Peyer's patch (tissue), 4 donors: ENCODE data around the gene TTC21A. TPM values are rescaled to one million over a fixed set of nuclear protein-coding genes. Genes with fewer than 3 reads are reported as not detected.
A peak's percentile ranks its signal among the peaks of the same experiment; 100 is the strongest.
"Not testable (repeated sequence)": the region's sequence is repeated elsewhere in the genome, so short reads cannot be mapped to it uniquely, and the experiment has no call there.

ENCODE experiments used
- DNase-seq, 3 donors: peaks; one replicate each; pipeline ENCODE4 v3.0.0-alpha.2; 2017 to 2019
- H3K27ac ChIP-seq, 4 donors: fragments of 200-600 bp; sonication (generic); one replicate each; pipeline ENCODE4 v1.5.1; 2016 to 2019
- H3K27me3 ChIP-seq, 2 donors: fragments of 200-600 bp; sonication (generic); one replicate each; pipeline ENCODE4 v1.5.1; 2019
- H3K36me3 ChIP-seq, 3 donors: fragments of 200-600 bp; sonication (generic); one replicate each; pipeline ENCODE4 v1.5.1; 2016 to 2019
- H3K4me1 ChIP-seq, 4 donors: fragments of 200-600 bp; sonication (generic); one replicate each; pipeline ENCODE4 v1.5.1; 2016 to 2019
- H3K4me3 ChIP-seq, 4 donors: fragments of 200-600 bp; sonication (generic); 1 replicate in 3 of 4; 2 replicates in 1 of 4; pipeline ENCODE4 v1.5.1; 2016 to 2019; ENCODE audit warnings: mild to moderate bottlenecking in 1 of 4
- H3K9me3 ChIP-seq, 4 donors: fragments of 200-600 bp; sonication (generic); one replicate each; pipeline ENCODE4 v1.5.1; 2016 to 2019; ENCODE audit warnings: mild to moderate bottlenecking in 1 of 4
- CTCF ChIP-seq, 6 experiments: fragments of 450-650 bp in 4 of 6; fragments of 200-600 bp in 2 of 6; sonication (generic) in 1 of 6; IDR thresholded peaks; one replicate each; pipeline ENCODE4 v1.5.1; 2017 to 2019; ENCODE audit warnings: antibody characterized with exemption in 6 of 6, mild to moderate bottlenecking in 3 of 6, moderate library complexity in 1 of 6
- POLR2A ChIP-seq, 2 donors: fragments of 450-650 bp; IDR thresholded peaks; one replicate each; pipeline ENCODE4 v1.5.1; 2017; ENCODE audit warnings: antibody characterized with exemption in 2 of 2, mild to moderate bottlenecking in 2 of 2, moderate library complexity in 2 of 2
- total RNA-seq, 4 donors: library from RNA; depleted of rRNA; stranded (reverse); fragments of >200 nt; gene quantifications; one replicate each; pipeline ENCODE4 v1.1.0, GENCODE V29; 2016

Gene TTC21A, protein sequence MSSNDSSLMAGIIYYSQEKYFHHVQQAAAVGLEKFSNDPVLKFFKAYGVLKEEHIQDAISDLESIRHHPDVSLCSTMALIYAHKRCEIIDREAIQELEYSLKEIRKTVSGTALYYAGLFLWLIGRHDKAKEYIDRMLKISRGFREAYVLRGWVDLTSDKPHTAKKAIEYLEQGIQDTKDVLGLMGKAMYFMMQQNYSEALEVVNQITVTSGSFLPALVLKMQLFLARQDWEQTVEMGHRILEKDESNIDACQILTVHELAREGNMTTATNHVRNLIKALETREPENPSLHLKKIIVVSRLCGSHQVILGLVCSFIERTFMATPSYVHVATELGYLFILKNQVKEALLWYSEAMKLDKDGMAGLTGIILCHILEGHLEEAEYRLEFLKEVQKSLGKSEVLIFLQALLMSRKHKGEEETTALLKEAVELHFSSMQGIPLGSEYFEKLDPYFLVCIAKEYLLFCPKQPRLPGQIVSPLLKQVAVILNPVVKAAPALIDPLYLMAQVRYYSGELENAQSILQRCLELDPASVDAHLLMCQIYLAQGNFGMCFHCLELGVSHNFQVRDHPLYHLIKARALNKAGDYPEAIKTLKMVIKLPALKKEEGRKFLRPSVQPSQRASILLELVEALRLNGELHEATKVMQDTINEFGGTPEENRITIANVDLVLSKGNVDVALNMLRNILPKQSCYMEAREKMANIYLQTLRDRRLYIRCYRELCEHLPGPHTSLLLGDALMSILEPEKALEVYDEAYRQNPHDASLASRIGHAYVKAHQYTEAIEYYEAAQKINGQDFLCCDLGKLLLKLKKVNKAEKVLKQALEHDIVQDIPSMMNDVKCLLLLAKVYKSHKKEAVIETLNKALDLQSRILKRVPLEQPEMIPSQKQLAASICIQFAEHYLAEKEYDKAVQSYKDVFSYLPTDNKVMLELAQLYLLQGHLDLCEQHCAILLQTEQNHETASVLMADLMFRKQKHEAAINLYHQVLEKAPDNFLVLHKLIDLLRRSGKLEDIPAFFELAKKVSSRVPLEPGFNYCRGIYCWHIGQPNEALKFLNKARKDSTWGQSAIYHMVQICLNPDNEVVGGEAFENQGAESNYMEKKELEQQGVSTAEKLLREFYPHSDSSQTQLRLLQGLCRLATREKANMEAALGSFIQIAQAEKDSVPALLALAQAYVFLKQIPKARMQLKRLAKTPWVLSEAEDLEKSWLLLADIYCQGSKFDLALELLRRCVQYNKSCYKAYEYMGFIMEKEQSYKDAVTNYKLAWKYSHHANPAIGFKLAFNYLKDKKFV (N-terminal part only)
- total RNA-seq, result 10 to 100 TPM in 2 of 4 donors, 1 to 10 TPM in 2; 8.4 to 41.3 (median 19.1) TPM

GRCh38 chr3:39107388-39108199, at the start of gene TTC21A, which contains the start of gene GORASP1:
Gene TTC21A, plus strand, starts transcription at chr3:39107680. Its CDS starts 158 bp downstream, at chr3:39107838.
Gene GORASP1, minus strand, starts transcription at chr3:39107627. Its CDS starts 86 bp downstream, at chr3:39107541.
- peak; percentile 80 to 94 (median 89) for DNase-seq
- H3K9me3 ChIP-seq, result no peaks in the 10 kb centered on the region
- H3K36me3 ChIP-seq, result no peaks in the 10 kb centered on the region
- H3K4me3 ChIP-seq, result peak within 1 kb of the TSS; percentile 81 to 98 (median 88)
- TF ChIP-seq CTCF (IDR thresholded peaks at IDR 0.05), result no peak
- TF ChIP-seq POLR2A (IDR thresholded peaks at IDR 0.05), result peak; percentile 80 to 85
- peaks cover 2 to 31% (median 10%) of the 10 kb centered on the region in 4 donors for H3K4me1 ChIP-seq
- H3K27ac ChIP-seq, result peak within 1 kb of the TSS; percentile 91 to 97 (median 96)
- no peaks in the 10 kb centered on the region for H3K27me3 ChIP-seq

DNA sequence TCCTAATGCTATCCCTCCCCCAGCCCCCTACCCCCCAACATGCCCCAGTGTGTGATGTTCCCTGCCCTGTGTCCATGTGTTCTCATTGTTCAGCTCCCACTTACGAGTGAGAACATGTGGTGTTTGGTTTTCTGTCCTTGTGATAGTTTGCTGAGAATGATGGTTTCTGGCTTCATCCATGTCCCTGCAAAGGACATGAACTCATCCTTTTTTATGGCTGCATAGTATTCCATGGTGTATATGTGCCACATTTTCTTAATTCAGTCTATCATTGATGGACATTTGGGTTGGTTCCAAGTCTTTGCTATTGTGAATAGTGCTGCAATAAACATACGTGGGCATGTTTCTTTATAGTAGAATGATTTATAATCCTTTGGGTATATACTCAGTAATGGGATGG, 46.3 kb upstream of the TTC21A start:
- H3K4me1 ChIP-seq, H3K27me3 ChIP-seq, H3K27ac ChIP-seq, H3K9me3 ChIP-seq, H3K36me3 ChIP-seq, H3K4me3 ChIP-seq, DNase-seq: not testable (repeated sequence)

GRCh38 chr3:39062180-39062579, 45.3 kb upstream of the TTC21A start:
- no peaks in the 10 kb centered on the region for H3K4me1 ChIP-seq
- no peak for TF ChIP-seq POLR2A (IDR thresholded peaks at IDR 0.05)
- no peak for TF ChIP-seq CTCF (IDR thresholded peaks at IDR 0.05)
- no peaks in the 10 kb centered on the region for H3K9me3 ChIP-seq
- no peaks in the 10 kb centered on the region for H3K27me3 ChIP-seq
- H3K27ac ChIP-seq, result no peak overlapping the region
- H3K36me3 ChIP-seq, result peaks cover 0 to 19% (median 0%) of the 10 kb centered on the region in 3 donors
- no peak for DNase-seq
- no peak overlapping the region for H3K4me3 ChIP-seq

- TF ChIP-seq POLR2A (IDR thresholded peaks at IDR 0.05), result no peak
- TF ChIP-seq CTCF (IDR thresholded peaks at IDR 0.05), result no peak
- no peak for DNase-seq
Measured at GRCh38 chr3:39063143-39063542, 44.3 kb upstream of the TTC21A start.

DNA sequence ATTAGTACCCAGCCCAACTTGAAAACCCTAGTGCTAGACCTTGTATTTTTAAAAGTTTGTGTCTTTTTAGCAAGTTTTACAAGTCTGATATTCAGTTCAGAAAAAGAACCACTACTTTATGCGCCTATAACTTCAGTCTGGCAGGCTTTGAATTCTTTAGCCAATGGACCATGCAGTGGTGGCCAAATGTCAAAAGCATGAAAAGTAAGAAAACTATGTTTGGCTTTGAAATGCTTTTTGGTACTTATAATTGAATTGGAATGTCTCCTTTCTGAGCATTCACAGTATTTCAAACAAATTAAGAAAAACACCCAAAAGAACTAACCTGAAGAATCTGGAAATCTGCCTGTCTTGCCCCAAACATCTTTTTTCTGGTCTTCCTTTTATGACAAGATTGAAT, 42.8 kb upstream of the TTC21A start:
- DNase-seq, result no peak
- TF ChIP-seq CTCF (IDR thresholded peaks at IDR 0.05), result no peak
- no peak for TF ChIP-seq POLR2A (IDR thresholded peaks at IDR 0.05)
- H3K4me3 ChIP-seq, result no peak overlapping the region
- no peaks in the 10 kb centered on the region for H3K27me3 ChIP-seq
- peaks cover 0 to 43% (median 0%) of the 10 kb centered on the region in 3 donors for H3K36me3 ChIP-seq
- no peaks in the 10 kb centered on the region for H3K9me3 ChIP-seq
- H3K27ac ChIP-seq, result no peak overlapping the region
- no peaks in the 10 kb centered on the region for H3K4me1 ChIP-seq

More at GRCh38 chr3:39063143-39063542, 44.3 kb upstream of the TTC21A start:
- Histone ChIP-seq H3K27ac (no peak overlapping the region), H3K4me3 (no peak overlapping the region), H3K9me3 (no peaks in the 10 kb centered on the region), H3K27me3 (no peaks in the 10 kb centered on the region), H3K36me3 (peaks cover 0 to 29% (median 0%) of the 10 kb centered on the region in 3 donors), H3K4me1 (no peaks in the 10 kb centered on the region)
